Erythroblast (primary cell): ENCODE results near the gene RNASEH2C.

Source experiments
- GATA1 ChIP-seq: IDR thresholded peaks from 2 replicates; pipeline ENCODE4 v1.6.1; 2011; ENCODE audit warnings: low read depth, mild to moderate bottlenecking, control low read depth, low read length, moderate library complexity
- POLR2A ChIP-seq: IDR thresholded peaks from 2 replicates; pipeline ENCODE4 v1.6.1; 2011; ENCODE audit warnings: mild to moderate bottlenecking, low read length

GRCh38 chr11:65744699-65745042 is 24.1 kb upstream of the RNASEH2C start:
- TF ChIP-seq POLR2A (no peak), GATA1 (no peak)
